NCI-H128 (cell line): Measurements from ENCODE around the gene DNAAF2.
"Not testable (repeated sequence)": the region's sequence is repeated elsewhere in the genome, so short reads cannot be mapped to it uniquely, and the experiment has no call there.

Experiments used
- DNase-seq: peaks from one replicate; lab custom pipeline; 2025; ENCODE audit not compliant: unreplicated experiment; lab: John Stamatoyannopoulos, UW

Gene DNAAF2

GRCh38 chr14:49584981-49585640 lies 49.9 kb downstream of the DNAAF2 start:
- DNase-seq = not testable (repeated sequence)

GRCh38 chr14:49584058-49584457 lies 51.0 kb downstream of the DNAAF2 start:
- no peak for DNase-seq

GRCh38 chr14:49583629-49584028 lies 51.4 kb downstream of the DNAAF2 start:
- DNase-seq = no peak

- DNase-seq = no peak
Measured at GRCh38 chr14:49582113-49582977, 52.7 kb downstream of the DNAAF2 start.

GRCh38 chr14:49581209-49582112 lies 53.6 kb downstream of the DNAAF2 start:
- no peak for DNase-seq

- no peak for DNase-seq
Measured at GRCh38 chr14:49579841-49580240, 55.2 kb downstream of the DNAAF2 start.

- DNase-seq = no peak
Measured at GRCh38 chr14:49578141-49578540, 56.9 kb downstream of the DNAAF2 start.
